Immature natural killer cell (primary cell): ENCODE measurements around the gene AVL9. TPM values are rescaled to one million over a fixed set of nuclear protein-coding genes. Genes with fewer than 3 reads are reported as not detected.

Source experiments
- DNase-seq, 3 donors: peaks; one replicate each; pipeline ENCODE4 v3.0.0; 2022; ENCODE audit warnings: mixed read lengths in 1 of 3
- H3K27ac Mint-ChIP-seq, 6 donors: one replicate each; pipeline ENCODE4 v1.8.0; 2020; ENCODE audit warnings: mixed read lengths in 6 of 6, mild to moderate bottlenecking in 5 of 6, inconsistent platforms in 4 of 6, moderate library complexity in 3 of 6
- H3K27me3 Mint-ChIP-seq, 3 donors: one replicate each; pipeline ENCODE4 v1.8.0; 2020 to 2021; ENCODE audit warnings: low read depth in 3 of 3, mild to moderate bottlenecking in 3 of 3, mixed read lengths in 3 of 3, moderate library complexity in 3 of 3, inconsistent platforms in 1 of 3
- H3K36me3 Mint-ChIP-seq, 3 donors: one replicate each; pipeline ENCODE4 v1.8.0; 2020; ENCODE audit warnings: mixed read lengths in 3 of 3, inconsistent platforms in 2 of 3, mild to moderate bottlenecking in 2 of 3
- H3K4me1 Mint-ChIP-seq, 2 donors: one replicate each; pipeline ENCODE4 v1.8.0; 2020; ENCODE audit warnings: inconsistent platforms in 2 of 2, mild to moderate bottlenecking in 2 of 2, mixed read lengths in 2 of 2, moderate library complexity in 1 of 2
- H3K4me3 Mint-ChIP-seq, 5 donors: one replicate each; pipeline ENCODE4 v1.8.0; 2020; ENCODE audit warnings: mild to moderate bottlenecking in 5 of 5, mixed read lengths in 5 of 5, inconsistent platforms in 3 of 5, moderate library complexity in 3 of 5
- H3K9me3 Mint-ChIP-seq, 6 donors: one replicate each; pipeline ENCODE4 v1.8.0; 2020; ENCODE audit warnings: mild to moderate bottlenecking in 6 of 6, mixed read lengths in 6 of 6, inconsistent platforms in 4 of 6, moderate library complexity in 3 of 6
- polyA plus RNA-seq, 3 donors: library from polyadenylated mRNA; unstranded; fragments of 300-500 nt; fragmentation: Illumina TruSeq; gene quantifications; one replicate each; pipeline ENCODE4 v1.2.3, GENCODE V29; 2021

The AVL9 gene
- polyA plus RNA-seq, 3 donors from 2014 or later: 8.4 to 14.5 (median 9.3) TPM

DNA sequence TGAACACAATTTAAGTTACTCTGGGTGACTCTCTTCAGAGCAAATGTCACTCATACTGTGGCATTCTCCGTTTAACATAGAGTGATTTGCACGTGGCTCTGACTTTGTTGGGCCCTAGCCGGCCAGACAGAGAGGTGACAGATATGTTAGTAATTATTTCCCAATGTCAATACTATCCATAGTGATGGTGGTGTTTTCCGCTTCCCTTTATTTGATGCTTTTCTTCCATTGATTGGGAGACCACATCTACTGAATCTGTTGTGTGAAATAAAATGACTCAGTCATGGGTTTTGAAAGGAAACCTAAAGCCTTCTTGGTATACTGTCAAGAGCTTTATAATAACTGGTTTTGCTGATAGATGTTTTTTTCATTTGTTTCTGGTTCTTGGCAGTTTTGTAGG lies 7.4 kb downstream of the AVL9 start:
- H3K27ac Mint-ChIP-seq: peak overlapping the region; percentile 20 to 69 (median 52)

GRCh38 chr7:32506266-32507054 lies 11.2 kb downstream of the AVL9 start:
- H3K4me1 Mint-ChIP-seq: peaks cover 56 to 79% of the 10 kb centered on the region in 2 donors
- no peaks in the 10 kb centered on the region for H3K9me3 Mint-ChIP-seq
- peaks cover 0 to 4% (median 1%) of the 10 kb centered on the region in 3 donors for H3K27me3 Mint-ChIP-seq
- H3K27ac Mint-ChIP-seq: peak overlapping the region in 4 of 6 donors; percentile 34 to 62 (median 45)
- H3K4me3 Mint-ChIP-seq: peak overlapping the region in 1 of 5 donors; percentile 29
- H3K36me3 Mint-ChIP-seq: no peaks in the 10 kb centered on the region
- no peak for DNase-seq

More for the DNA sequence above, 7.4 kb downstream of the AVL9 start:
- Mint-ChIP-seq H3K36me3 (no peaks in the 10 kb centered on the region), H3K27me3 (peaks cover 0 to 4% (median 1%) of the 10 kb centered on the region in 3 donors), H3K9me3 (no peaks in the 10 kb centered on the region), H3K4me1 (peaks cover 55 to 64% of the 10 kb centered on the region in 2 donors), H3K4me3 (peak overlapping the region in 1 of 5 donors; percentile 5)
- DNase-seq: no peak

DNA sequence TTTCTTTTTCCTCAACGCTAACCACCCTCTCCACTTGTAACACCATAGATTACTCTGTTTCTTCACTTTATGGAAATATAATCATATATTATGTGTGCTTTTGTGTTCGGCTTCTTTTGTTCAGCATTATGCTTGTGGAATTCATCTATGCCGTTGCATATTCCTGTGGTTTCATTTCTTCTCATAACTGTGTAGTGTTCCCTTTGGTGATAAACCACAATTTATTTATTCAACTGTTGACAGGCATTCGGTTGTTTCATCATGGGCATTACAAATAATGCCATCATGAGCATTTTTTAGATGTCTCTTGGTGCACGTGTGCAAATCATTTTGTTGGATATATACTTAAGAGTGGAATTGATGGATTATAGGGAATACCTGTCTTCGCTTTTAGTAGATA lies 12.1 kb downstream of the AVL9 start:
- no peak overlapping the region for H3K4me3 Mint-ChIP-seq
- peaks cover 0 to 4% (median 1%) of the 10 kb centered on the region in 3 donors for H3K27me3 Mint-ChIP-seq
- no peak for DNase-seq
- H3K9me3 Mint-ChIP-seq: no peaks in the 10 kb centered on the region
- peaks cover 58 to 82% of the 10 kb centered on the region in 2 donors for H3K4me1 Mint-ChIP-seq
- H3K27ac Mint-ChIP-seq: peak overlapping the region in 3 of 6 donors; percentile 14 to 67 (median 36)
- H3K36me3 Mint-ChIP-seq: no peaks in the 10 kb centered on the region

GRCh38 chr7:32511791-32512190 lies 16.5 kb downstream of the AVL9 start:
- DNase-seq: no peak
- Mint-ChIP-seq H3K4me1 (peaks cover 70 to 100% of the 10 kb centered on the region in 2 donors), H3K36me3 (peaks cover 0 to under 1% (median 0%) of the 10 kb centered on the region in 3 donors), H3K27ac (peak overlapping the region in 4 of 6 donors; percentile 4 to 32 (median 25)), H3K4me3 (no peak overlapping the region), H3K9me3 (no peaks in the 10 kb centered on the region), H3K27me3 (peaks cover 0 to 1% (median 0%) of the 10 kb centered on the region in 3 donors)

GRCh38 chr7:32513210-32513609 lies 17.9 kb downstream of the AVL9 start:
- Mint-ChIP-seq H3K9me3 (no peaks in the 10 kb centered on the region), H3K36me3 (peaks cover 0 to 6% (median 0%) of the 10 kb centered on the region in 3 donors), H3K27ac (peak overlapping the region in 2 of 6 donors; percentile 9 to 61), H3K4me1 (peaks cover 63 to 97% of the 10 kb centered on the region in 2 donors), H3K27me3 (no peaks in the 10 kb centered on the region), H3K4me3 (no peak overlapping the region)
- DNase-seq: no peak

- Mint-ChIP-seq H3K36me3 (peaks cover 5 to 15% (median 7%) of the 10 kb centered on the region in 3 donors), H3K27ac (peak overlapping the region in 4 of 6 donors; percentile 0 to 79 (median 4)), H3K27me3 (peaks cover 0 to 3% (median 0%) of the 10 kb centered on the region in 3 donors), H3K4me3 (no peak overlapping the region), H3K9me3 (peaks cover 0 to 14% (median 3%) of the 10 kb centered on the region in 6 donors), H3K4me1 (peaks cover 62 to 86% of the 10 kb centered on the region in 2 donors)
- DNase-seq: no peak
Observed at GRCh38 chr7:32515890-32516550, 20.7 kb downstream of the AVL9 start.

- H3K36me3 Mint-ChIP-seq: peaks cover 5 to 20% (median 7%) of the 10 kb centered on the region in 3 donors
- H3K4me1 Mint-ChIP-seq: peaks cover 60 to 86% of the 10 kb centered on the region in 2 donors
- H3K27me3 Mint-ChIP-seq: peaks cover 0 to 3% (median 0%) of the 10 kb centered on the region in 3 donors
- H3K4me3 Mint-ChIP-seq: no peak overlapping the region
- H3K27ac Mint-ChIP-seq: peak overlapping the region in 4 of 6 donors; percentile 10 to 74 (median 20)
- peaks cover 0 to 14% (median 3%) of the 10 kb centered on the region in 6 donors for H3K9me3 Mint-ChIP-seq
- DNase-seq: no peak
Observed at GRCh38 chr7:32516551-32517100, 21.3 kb downstream of the AVL9 start.

- peaks cover 7 to 20% (median 12%) of the 10 kb centered on the region in 3 donors for H3K36me3 Mint-ChIP-seq
- H3K4me1 Mint-ChIP-seq: peaks cover 49 to 80% of the 10 kb centered on the region in 2 donors
- peak overlapping the region in 1 of 6 donors; percentile 42 for H3K27ac Mint-ChIP-seq
- peaks cover 0 to 4% (median 0%) of the 10 kb centered on the region in 3 donors for H3K27me3 Mint-ChIP-seq
- no peak overlapping the region for H3K4me3 Mint-ChIP-seq
- peaks cover 0 to 14% (median 3%) of the 10 kb centered on the region in 6 donors for H3K9me3 Mint-ChIP-seq
- no peak for DNase-seq
Observed at GRCh38 chr7:32518534-32519140, 23.3 kb downstream of the AVL9 start.

DNA sequence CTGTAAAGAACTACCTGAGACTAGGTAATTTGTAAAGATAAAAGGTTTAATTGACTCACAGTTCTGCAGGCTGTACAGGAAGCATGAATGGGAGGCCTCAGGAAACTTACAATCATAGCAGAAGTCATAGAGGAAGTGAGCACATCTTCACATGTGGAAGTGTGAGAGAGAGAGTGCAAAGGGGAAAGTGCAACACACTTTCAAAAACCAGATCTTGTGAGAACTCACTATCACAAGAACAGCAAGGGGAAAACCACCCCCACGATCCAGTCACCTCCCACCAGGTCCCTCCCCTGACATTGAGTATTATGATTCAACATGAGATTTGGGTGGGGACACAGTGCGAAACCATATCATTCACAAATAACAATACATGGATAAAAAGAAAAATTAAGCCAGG lies 24.5 kb downstream of the AVL9 start:
- Mint-ChIP-seq H3K27me3 (peaks cover 0 to 4% (median 1%) of the 10 kb centered on the region in 3 donors), H3K27ac (peak overlapping the region; percentile 18 to 89 (median 80)), H3K9me3 (peaks cover 0 to 14% (median 3%) of the 10 kb centered on the region in 6 donors), H3K4me1 (peaks cover 50 to 73% of the 10 kb centered on the region in 2 donors), H3K4me3 (peak overlapping the region in 1 of 5 donors; percentile 21), H3K36me3 (peaks cover 7 to 20% (median 12%) of the 10 kb centered on the region in 3 donors)
- DNase-seq: no peak

- Mint-ChIP-seq H3K27me3 (peaks cover 0 to 5% (median 3%) of the 10 kb centered on the region in 3 donors), H3K36me3 (peaks cover 7 to 14% (median 12%) of the 10 kb centered on the region in 3 donors), H3K4me3 (no peak overlapping the region), H3K4me1 (peaks cover 39 to 73% of the 10 kb centered on the region in 2 donors), H3K27ac (peak overlapping the region in 3 of 6 donors; percentile 36 to 59 (median 45)), H3K9me3 (peaks cover 0 to 14% (median 3%) of the 10 kb centered on the region in 6 donors)
- no peak for DNase-seq
Observed at GRCh38 chr7:32522746-32523530, 27.6 kb downstream of the AVL9 start.

DNA sequence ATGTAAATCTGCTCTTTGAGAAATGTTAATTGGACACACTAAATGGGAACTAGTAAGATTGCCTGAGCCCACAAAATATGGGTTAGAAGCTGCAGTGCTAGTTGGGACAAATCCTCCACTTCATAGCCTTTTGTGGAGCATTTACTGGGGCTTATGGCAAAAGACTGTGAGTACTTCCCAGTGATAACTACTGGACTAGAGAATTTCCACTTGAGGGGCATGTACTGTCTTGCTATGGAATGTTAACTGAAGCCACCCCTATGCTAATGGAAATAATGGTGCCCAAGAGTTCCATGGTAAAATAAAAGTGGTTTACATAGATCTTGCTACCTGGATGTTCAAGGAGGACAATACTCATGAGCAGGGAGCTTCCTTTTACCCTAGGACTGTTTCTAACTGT lies 29.3 kb downstream of the AVL9 start:
- H3K27ac Mint-ChIP-seq: no peak overlapping the region
- H3K4me1 Mint-ChIP-seq: peaks cover 47 to 86% of the 10 kb centered on the region in 2 donors
- peaks cover 0 to 12% (median 3%) of the 10 kb centered on the region in 6 donors for H3K9me3 Mint-ChIP-seq
- no peak overlapping the region for H3K4me3 Mint-ChIP-seq
- no peak for DNase-seq
- H3K36me3 Mint-ChIP-seq: peaks cover 7 to 13% (median 12%) of the 10 kb centered on the region in 3 donors
- peaks cover 0 to 4% (median 3%) of the 10 kb centered on the region in 3 donors for H3K27me3 Mint-ChIP-seq

DNA sequence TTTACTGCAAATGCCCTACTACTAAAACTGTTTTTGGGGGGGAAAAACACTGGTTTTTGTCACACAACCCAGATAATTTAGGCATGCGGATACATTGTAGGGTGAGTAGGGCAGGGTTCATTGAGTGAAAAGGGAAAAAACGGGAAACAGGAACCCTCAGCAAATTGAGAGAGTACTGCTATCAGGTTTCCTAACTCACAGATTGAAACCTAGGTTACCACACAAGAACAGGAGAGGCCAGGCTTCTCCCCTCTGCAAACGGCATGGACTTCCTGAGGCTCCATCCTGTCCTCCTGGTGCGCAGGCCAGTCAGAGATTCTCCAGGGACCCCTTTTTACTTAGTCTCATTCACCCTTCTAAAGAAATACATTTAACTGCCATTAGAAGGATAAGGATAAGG lies 30.6 kb downstream of the AVL9 start:
- Mint-ChIP-seq H3K4me1 (peaks cover 37 to 78% of the 10 kb centered on the region in 2 donors), H3K4me3 (no peak overlapping the region), H3K9me3 (no peaks in the 10 kb centered on the region), H3K27ac (no peak overlapping the region), H3K36me3 (peaks cover 0 to 7% (median 7%) of the 10 kb centered on the region in 3 donors), H3K27me3 (peaks cover 0 to 3% (median 3%) of the 10 kb centered on the region in 3 donors)
- no peak for DNase-seq
